Endothelial cell of umbilical vein (primary cell): Measurements from ENCODE around the gene POLN. TPM values are rescaled to one million over a fixed set of nuclear protein-coding genes. Genes with fewer than 3 reads are reported as not detected.

Experiments used
- BruUV-seq: library from RNA; stranded (reverse); fragments of 400-500 nt; replicated peaks from 2 replicates; lab custom pipeline; 2021; lab: Mats Ljungman, UMichigan
- CTCF ChIA-PET: fragments of 300-600, 350-600 bp; sonication (Branson Sonifier 250); formaldehyde crosslinking; loops from one replicate; lab custom pipeline; 2021; ENCODE audit warnings: antibody characterized with exemption, inconsistent platforms; lab: Charles Lee
- POLR2A ChIA-PET: fragments of 300-600, 350-600 bp; sonication (Branson Sonifier 250); formaldehyde crosslinking; loops from one replicate; lab custom pipeline; 2021; ENCODE audit warnings: antibody characterized with exemption, inconsistent platforms; lab: Charles Lee
- DNase-seq: peaks from one replicate; pipeline ENCODE4 v3.0.0-alpha.2; 2011; ENCODE audit warnings: low read depth, low spot score
- FAIRE-seq: peaks from 2 replicates; lab custom pipeline; 2011; peaks lifted over from hg19 to GRCh38; lab: Jason Lieb, UNC
- H2AFZ ChIP-seq: 2 replicates; pipeline ENCODE4 v1.6.0; 2012; ENCODE audit warnings: low read depth, low read length, control low read depth, inconsistent platforms
- H3K27ac ChIP-seq: 2 replicates; pipeline ENCODE4 v1.5.1; 2011; ENCODE audit warnings: low read depth, mild to moderate bottlenecking, control low read depth, low read length, moderate library complexity; ENCODE audit not compliant: insufficient read depth
- H3K27me3 ChIP-seq, 2 experiments: 2 replicates each; pipeline versions ENCODE4 v1.6.0 to v1.6.1; 2011; ENCODE audit warnings: low read length in 2 of 2, mixed read lengths in 1 of 2; ENCODE audit not compliant: control insufficient read depth in 2 of 2, insufficient read depth in 2 of 2
- H3K36me3 ChIP-seq, 2 experiments: 2 replicates in 1 of 2; 3 replicates in 1 of 2; pipeline ENCODE4 v1.5.1; 2011; ENCODE audit warnings: low read length in 2 of 2, mild to moderate bottlenecking in 1 of 2, moderate library complexity in 1 of 2; ENCODE audit not compliant: control insufficient read depth in 2 of 2, insufficient read depth in 2 of 2; ENCODE audit errors: extremely low read depth in 1 of 2
- H3K4me1 ChIP-seq: 3 replicates; pipeline ENCODE4 v1.5.1; 2011; ENCODE audit warnings: mild to moderate bottlenecking, low read length; ENCODE audit not compliant: control insufficient read depth, insufficient read depth; ENCODE audit errors: extremely low read depth
- H3K4me2 ChIP-seq: 2 replicates; pipeline ENCODE4 v1.6.1; 2011; ENCODE audit warnings: low read length, control low read depth, mixed read lengths; ENCODE audit not compliant: insufficient read depth
- H3K4me3 ChIP-seq, 3 experiments: fragments of 200-600 bp in 1 of 3; sonication (generic), shearing (Covaris generic) in 1 of 3; replicated peaks in 1 of 3; 2 replicates each; pipeline ENCODE4 v1.5.1; 2011 to 2016; ENCODE audit warnings: control low read depth in 3 of 3, low read length in 3 of 3, mild to moderate bottlenecking in 2 of 3, inconsistent platforms in 1 of 3, low read depth in 1 of 3, moderate library complexity in 1 of 3; ENCODE audit not compliant: insufficient read depth in 1 of 3
- H3K79me2 ChIP-seq: 2 replicates; pipeline ENCODE4 v1.6.0; 2012; ENCODE audit warnings: low read length, inconsistent platforms; ENCODE audit not compliant: control insufficient read depth, insufficient read depth
- H3K9ac ChIP-seq: replicated peaks from 2 replicates; pipeline ENCODE3; 2011; ENCODE audit warnings: low read length, control low read depth; ENCODE audit not compliant: insufficient read depth; ENCODE audit errors: extremely low read depth
- H3K9me1 ChIP-seq: replicated peaks from 3 replicates; pipeline ENCODE4 v1.6.0; 2011; ENCODE audit warnings: mild to moderate bottlenecking, low read length; ENCODE audit not compliant: control insufficient read depth, insufficient read depth; ENCODE audit errors: extremely low read depth
- H3K9me3 ChIP-seq: replicated peaks from 2 replicates; pipeline ENCODE4 v1.5.1; 2012; ENCODE audit warnings: low read length, inconsistent platforms; ENCODE audit not compliant: control insufficient read depth, insufficient read depth
- H4K20me1 ChIP-seq: replicated peaks from 2 replicates; pipeline ENCODE3; 2011; ENCODE audit warnings: mild to moderate bottlenecking, low read length; ENCODE audit not compliant: control insufficient read depth, insufficient read depth; ENCODE audit errors: extremely low read depth
- EZH2 ChIP-seq: IDR thresholded peaks from 2 replicates; pipeline ENCODE4 v1.6.1; 2012; ENCODE audit warnings: borderline replicate concordance, low read depth, mild to moderate bottlenecking, moderate library complexity, low read length, inconsistent platforms; ENCODE audit not compliant: severe bottlenecking
- FOS ChIP-seq: IDR thresholded peaks from 2 replicates; pipeline ENCODE4 v1.6.1; 2011; ENCODE audit warnings: mild to moderate bottlenecking, low read length, moderate library complexity, borderline replicate concordance; ENCODE audit not compliant: insufficient read depth
- GATA2 ChIP-seq: IDR thresholded peaks from 2 replicates; pipeline ENCODE4 v1.7.0; 2011; ENCODE audit warnings: low read depth, mild to moderate bottlenecking, moderate library complexity, mixed read lengths, low read length; ENCODE audit not compliant: insufficient read length, insufficient read depth
- JUN ChIP-seq: IDR thresholded peaks from 2 replicates; pipeline ENCODE4 v1.6.1; 2011; ENCODE audit warnings: borderline replicate concordance, low read depth; ENCODE audit not compliant: insufficient read length, insufficient read depth
- MYC ChIP-seq: IDR thresholded peaks from one replicate; pipeline ENCODE4 v1.6.1; 2011; ENCODE audit warnings: mild to moderate bottlenecking, low read depth, low read length
- POLR2A ChIP-seq: IDR thresholded peaks from 2 replicates; pipeline ENCODE4 v1.6.1; 2012; ENCODE audit warnings: low read depth, mild to moderate bottlenecking, control low read depth, low read length
- POLR2AphosphoS5 ChIP-seq: IDR thresholded peaks from 2 replicates; pipeline ENCODE4 v1.6.1; 2012; ENCODE audit warnings: low read depth, mild to moderate bottlenecking, control low read depth, low read length, moderate library complexity; ENCODE audit not compliant: insufficient read depth
- dilution Hi-C: fragments of 300-500 bp; cut with MboI; formaldehyde crosslinking; loops from one replicate; pipeline ENCODE4 v1.15.0; 2019; ENCODE audit warnings: low sequenced_read_pairs; ENCODE audit not compliant: extremely low pct_ligation_motif_present
- intact Hi-C: fragments of 100-400 bp; cut with micrococcal nuclease; formaldehyde crosslinking; loops from one replicate; pipeline ENCODE4 v1.10.0; 2022
- polyA plus RNA-seq, 4 experiments: library from polyadenylated mRNA; depleted of rRNA in 3 of 4; stranded (reverse) in 3 of 4; unstranded in 1 of 4; fragments of >200 nt; gene quantifications; 2 replicates each; pipeline versions ENCODE4 v1.2.1 to v1.2.3, GENCODE V29; 2011 to 2012; ENCODE audit warnings: missing spikeins in 1 of 4
- total RNA-seq: library from RNA; stranded (reverse); gene quantifications from 2 replicates; pipeline ENCODE4 v1.2.3, GENCODE V29; 2021
- TF ChIP-seq, protein P1 (sequence below), 2 donors: IDR thresholded peaks; 1 replicate in 1 of 2; 2 replicates in 1 of 2; pipeline ENCODE4 v1.5.1; 2011; ENCODE audit warnings: low read length in 2 of 2, mild to moderate bottlenecking in 2 of 2, moderate library complexity in 2 of 2, control low read depth in 1 of 2, inconsistent platforms in 1 of 2, low read depth in 1 of 2; ENCODE audit not compliant: insufficient read depth in 1 of 2; ENCODE audit errors: extremely low read depth in 1 of 2
- TF ChIP-seq, protein P2 (sequence below): IDR thresholded peaks from 2 replicates; pipeline ENCODE4 v1.6.1; 2011; ENCODE audit not compliant: insufficient read depth, insufficient read length

POLN gene
- total and polyA plus RNA-seq, 2 donors (not counting 3 experiments of a cell fraction or from before 2014, with no cell fraction given): 1.3 to 4.2 TPM

DNA sequence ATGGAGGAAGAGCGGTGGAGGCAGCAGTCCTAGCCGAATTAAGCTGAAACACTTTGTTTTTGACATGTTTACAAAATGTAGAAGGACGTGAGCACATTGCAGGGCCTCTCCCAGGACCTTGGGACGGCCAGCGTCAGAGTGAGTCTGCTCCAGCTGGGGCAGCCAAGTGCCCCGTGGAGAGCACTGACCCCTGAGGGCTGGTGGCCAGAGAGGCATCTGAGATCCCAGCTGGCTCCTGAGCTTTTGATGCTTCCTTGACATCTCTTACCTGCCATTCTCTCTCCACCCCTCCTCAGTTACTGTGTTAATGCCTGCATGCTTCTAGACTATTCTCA, 158.1 kb downstream of the POLN start:
- H3K4me3 ChIP-seq: no peak overlapping the region
- H3K36me3 ChIP-seq: no peaks in the 10 kb centered on the region
- H2AFZ ChIP-seq: no peak overlapping the region
- H3K9me1 ChIP-seq: no peaks in the 10 kb centered on the region
- no peaks in the 10 kb centered on the region for H3K27me3 ChIP-seq
- no peaks in the 10 kb centered on the region for H4K20me1 ChIP-seq
- TF ChIP-seq, protein P1, sequence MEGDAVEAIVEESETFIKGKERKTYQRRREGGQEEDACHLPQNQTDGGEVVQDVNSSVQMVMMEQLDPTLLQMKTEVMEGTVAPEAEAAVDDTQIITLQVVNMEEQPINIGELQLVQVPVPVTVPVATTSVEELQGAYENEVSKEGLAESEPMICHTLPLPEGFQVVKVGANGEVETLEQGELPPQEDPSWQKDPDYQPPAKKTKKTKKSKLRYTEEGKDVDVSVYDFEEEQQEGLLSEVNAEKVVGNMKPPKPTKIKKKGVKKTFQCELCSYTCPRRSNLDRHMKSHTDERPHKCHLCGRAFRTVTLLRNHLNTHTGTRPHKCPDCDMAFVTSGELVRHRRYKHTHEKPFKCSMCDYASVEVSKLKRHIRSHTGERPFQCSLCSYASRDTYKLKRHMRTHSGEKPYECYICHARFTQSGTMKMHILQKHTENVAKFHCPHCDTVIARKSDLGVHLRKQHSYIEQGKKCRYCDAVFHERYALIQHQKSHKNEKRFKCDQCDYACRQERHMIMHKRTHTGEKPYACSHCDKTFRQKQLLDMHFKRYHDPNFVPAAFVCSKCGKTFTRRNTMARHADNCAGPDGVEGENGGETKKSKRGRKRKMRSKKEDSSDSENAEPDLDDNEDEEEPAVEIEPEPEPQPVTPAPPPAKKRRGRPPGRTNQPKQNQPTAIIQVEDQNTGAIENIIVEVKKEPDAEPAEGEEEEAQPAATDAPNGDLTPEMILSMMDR (IDR thresholded peaks at IDR 0.05; ENCODE audit: extremely low read depth in 1 of 2, insufficient read depth in 1 of 2, low read depth in 1 of 2, low read length in 2 of 2): no peak
- TF ChIP-seq GATA2: no peak
- ChIA-PET CTCF (interaction anchor here (1.2 to 1.5 kb wide), 2 partner anchors 9 to 19 kb away, joined by 3 to 4 read pairs; no protein-coding TSS in a partner anchor), POLR2A (no interaction called here)
- no TSS peak for BruUV-seq
- H3K4me1 ChIP-seq: no peaks in the 10 kb centered on the region
- H3K9ac ChIP-seq: no peak overlapping the region
- intact Hi-C loops (no loop called here), dilution Hi-C loops (no loop called here)
- no peaks in the 10 kb centered on the region for H3K9me3 ChIP-seq
- no peak overlapping the region for H3K4me2 ChIP-seq
- FAIRE-seq: no peak
- H3K27ac ChIP-seq: no peak overlapping the region
- DNase-seq: no peak
- H3K79me2 ChIP-seq: no peaks in the 10 kb centered on the region

DNA sequence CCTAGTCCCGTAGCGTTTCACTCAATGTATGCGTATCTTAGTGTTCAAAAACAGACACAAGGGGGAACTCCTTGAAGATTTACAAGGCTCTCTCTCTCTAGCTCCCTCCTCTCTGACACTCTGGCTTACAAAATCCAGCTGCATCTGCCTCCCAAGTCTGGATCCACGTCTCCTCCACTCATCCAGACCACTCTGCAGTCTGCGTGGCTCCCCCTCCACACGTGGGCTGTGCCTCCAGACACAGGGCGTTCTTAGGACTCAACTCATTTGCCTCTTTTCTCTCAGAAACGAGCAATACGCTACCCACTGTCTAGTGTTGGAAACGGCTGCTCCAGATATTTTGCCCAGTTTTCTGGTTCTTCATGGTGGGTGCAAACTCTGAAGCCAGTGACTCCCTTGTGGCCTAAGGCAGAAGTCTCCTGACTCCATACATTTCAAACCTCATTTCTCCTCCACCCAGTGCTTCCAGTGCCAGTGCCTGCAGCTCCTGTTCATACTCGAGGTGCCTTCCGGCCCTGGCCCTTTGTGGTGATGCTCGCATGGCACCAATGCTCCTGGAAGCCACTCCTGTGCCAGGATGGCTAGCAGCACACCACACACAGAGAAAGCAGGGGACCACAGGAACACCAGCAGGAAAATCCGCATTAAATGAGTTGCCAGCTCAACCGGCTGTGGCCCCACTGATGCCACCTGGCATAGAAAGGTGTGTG, 158.7 kb downstream of the POLN start:
- no peaks in the 10 kb centered on the region for H3K4me1 ChIP-seq
- no peaks in the 10 kb centered on the region for H4K20me1 ChIP-seq
- ChIA-PET CTCF (interaction anchor here (1.2 to 1.5 kb wide), 2 partner anchors 9 to 20 kb away, joined by 3 to 4 read pairs; no protein-coding TSS in a partner anchor), POLR2A (no interaction called here)
- no peak overlapping the region for H3K9ac ChIP-seq
- H3K27ac ChIP-seq: no peak overlapping the region
- H3K9me1 ChIP-seq: no peaks in the 10 kb centered on the region
- dilution Hi-C loops (no loop called here), intact Hi-C loops (no loop called here)
- no peak for TF ChIP-seq POLR2AphosphoS5
- no peak for TF ChIP-seq POLR2A
- TF ChIP-seq, protein P1 (IDR thresholded peaks at IDR 0.05; ENCODE audit: extremely low read depth in 1 of 2, insufficient read depth in 1 of 2, low read depth in 1 of 2, low read length in 2 of 2): no peak
- no peak for TF ChIP-seq FOS
- TF ChIP-seq GATA2: no peak
- TF ChIP-seq MYC: no peak
- no peak for TF ChIP-seq JUN
- TF ChIP-seq EZH2: no peak
- TF ChIP-seq, protein P2, sequence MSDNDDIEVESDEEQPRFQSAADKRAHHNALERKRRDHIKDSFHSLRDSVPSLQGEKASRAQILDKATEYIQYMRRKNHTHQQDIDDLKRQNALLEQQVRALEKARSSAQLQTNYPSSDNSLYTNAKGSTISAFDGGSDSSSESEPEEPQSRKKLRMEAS: no peak
- H2AFZ ChIP-seq: no peak overlapping the region
- no peaks in the 10 kb centered on the region for H3K36me3 ChIP-seq
- no peak for FAIRE-seq
- no peak overlapping the region for H3K4me3 ChIP-seq
- H3K27me3 ChIP-seq: no peaks in the 10 kb centered on the region
- H3K79me2 ChIP-seq: no peaks in the 10 kb centered on the region
- no peaks in the 10 kb centered on the region for H3K9me3 ChIP-seq
- DNase-seq: no peak
- no TSS peak for BruUV-seq
- no peak overlapping the region for H3K4me2 ChIP-seq
